OCI-LY3 (cell line): Measurements from ENCODE around the gene WSB2.

ENCODE experiments used
- H2AFZ ChIP-seq: fragments of 200-600, 300-600 bp; shearing (Covaris generic); 2 replicates; pipeline ENCODE4 v1.6.0; 2014; ENCODE audit warnings: antibody characterized with exemption, low read depth, low read length
- H3K27ac ChIP-seq: fragments of 200-600, 300-600 bp; sonication (generic); 2 replicates; pipeline ENCODE4 v1.5.1; 2014; ENCODE audit warnings: mild to moderate bottlenecking, low read length, moderate library complexity, mixed read lengths
- H3K27me3 ChIP-seq: fragments of 200-600, 300-600 bp; sonication (generic); 2 replicates; pipeline ENCODE4 v1.6.1; 2014; ENCODE audit warnings: low read depth, low read length, mixed read lengths
- H3K36me3 ChIP-seq: fragments of 200-600, 300-600 bp; sonication (generic); replicated peaks from 2 replicates; pipeline ENCODE3; 2014; ENCODE audit warnings: low read depth, low read length, mixed read lengths
- H3K4me1 ChIP-seq: fragments of 300-600, 200-600 bp; sonication (generic); 2 replicates; pipeline ENCODE4 v1.6.1; 2014; ENCODE audit warnings: low read length, mixed read lengths
- H3K4me2 ChIP-seq: fragments of 200-600, 300-600 bp; sonication (generic); 2 replicates; pipeline ENCODE4 v1.6.1; 2014; ENCODE audit warnings: low read length, mixed read lengths
- H3K4me3 ChIP-seq: fragments of 300-600, 200-600 bp; sonication (generic); 2 replicates; pipeline ENCODE4 v1.5.1; 2014; ENCODE audit warnings: antibody characterized with exemption, mild to moderate bottlenecking, low read length, moderate library complexity
- H3K79me2 ChIP-seq: fragments of 300-600, 200-600 bp; shearing (Covaris generic); 2 replicates; pipeline ENCODE4 v1.6.1; 2014; ENCODE audit warnings: mild to moderate bottlenecking, low read length, mixed read lengths
- H3K9ac ChIP-seq: fragments of 300-600, 200-600 bp; shearing (Covaris generic); 2 replicates; pipeline ENCODE4 v1.6.0; 2014; ENCODE audit warnings: mild to moderate bottlenecking, low read length, moderate library complexity
- H3K9me3 ChIP-seq: fragments of 200-600, 300-600 bp; shearing (Covaris generic); 2 replicates; pipeline ENCODE4 v1.6.1; 2014; ENCODE audit warnings: low read length, mixed read lengths; ENCODE audit not compliant: insufficient read depth
- H4K20me1 ChIP-seq: fragments of 200-600, 300-600 bp; sonication (generic); 2 replicates; pipeline ENCODE4 v1.6.1; 2016; ENCODE audit warnings: low read length, mixed read lengths; ENCODE audit not compliant: insufficient read depth
- EZH2phosphoT487 ChIP-seq: fragments of 200-600 bp; shearing (Covaris generic); IDR thresholded peaks from 2 replicates; pipeline ENCODE4 v1.6.1; 2018; ENCODE audit warnings: antibody characterized with exemption, mixed run types, low read depth
- TF ChIP-seq, protein P1 (sequence below): fragments of 200-600, 300-600 bp; sonication (generic); IDR thresholded peaks from 2 replicates; pipeline ENCODE4 v1.5.1; 2014; ENCODE audit warnings: antibody characterized with exemption, low read length, low read depth

The WSB2 gene

DNA sequence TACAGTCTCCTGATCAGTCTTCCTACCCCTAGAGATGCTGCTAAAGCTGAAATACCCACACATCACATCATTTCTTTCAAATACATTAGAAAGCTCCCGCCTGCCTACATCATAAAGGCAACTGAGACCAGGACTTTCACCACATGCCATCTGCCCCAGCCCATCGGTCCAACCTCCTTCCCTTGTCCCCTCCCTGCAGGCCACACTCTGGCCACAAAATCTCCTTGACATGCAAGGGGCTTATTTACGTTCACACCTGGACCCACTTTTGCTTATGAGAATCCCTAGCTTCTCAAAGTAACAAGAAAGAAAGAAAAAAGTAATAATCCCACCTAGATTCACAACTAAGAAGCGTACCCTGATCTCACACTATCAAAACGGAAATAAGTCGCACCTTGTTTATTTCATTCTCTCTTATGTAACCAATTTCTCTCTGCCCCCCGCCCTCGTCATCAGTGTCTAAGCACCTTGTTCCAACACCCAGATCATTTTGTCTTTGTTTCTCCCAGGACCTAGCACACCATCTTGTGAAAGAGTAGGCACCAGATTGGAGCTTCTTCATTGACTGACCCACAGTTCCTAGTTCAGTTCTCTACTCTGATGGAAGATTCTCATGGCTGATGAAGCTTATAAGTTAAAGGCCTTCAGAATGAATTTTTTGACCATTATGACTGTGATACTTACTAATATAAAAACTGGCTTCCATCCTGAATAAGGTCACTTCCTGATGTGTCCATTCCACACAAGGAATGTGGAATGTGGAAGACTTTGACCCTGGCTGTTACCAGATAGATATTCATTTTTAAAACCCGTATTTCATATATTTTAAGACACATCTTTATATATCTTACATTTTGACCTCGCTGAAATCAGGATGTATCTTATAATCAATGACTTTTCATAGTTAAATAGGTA, 7.7 kb downstream of the WSB2 start:
- Histone ChIP-seq H3K27me3 (no peaks in the 10 kb centered on the region), H3K27ac (no peak overlapping the region), H3K79me2 (no peaks in the 10 kb centered on the region), H3K36me3 (peaks cover 6% of the 10 kb centered on the region), H3K4me1 (peaks cover 2% of the 10 kb centered on the region; the same call in 1 of the 2 replicates), H3K9me3 (no peaks in the 10 kb centered on the region), H3K4me2 (no peak overlapping the region), H3K4me3 (no peak overlapping the region), H4K20me1 (no peaks in the 10 kb centered on the region), H2AFZ (no peak overlapping the region), H3K9ac (no peak overlapping the region)
- TF ChIP-seq, protein P1, sequence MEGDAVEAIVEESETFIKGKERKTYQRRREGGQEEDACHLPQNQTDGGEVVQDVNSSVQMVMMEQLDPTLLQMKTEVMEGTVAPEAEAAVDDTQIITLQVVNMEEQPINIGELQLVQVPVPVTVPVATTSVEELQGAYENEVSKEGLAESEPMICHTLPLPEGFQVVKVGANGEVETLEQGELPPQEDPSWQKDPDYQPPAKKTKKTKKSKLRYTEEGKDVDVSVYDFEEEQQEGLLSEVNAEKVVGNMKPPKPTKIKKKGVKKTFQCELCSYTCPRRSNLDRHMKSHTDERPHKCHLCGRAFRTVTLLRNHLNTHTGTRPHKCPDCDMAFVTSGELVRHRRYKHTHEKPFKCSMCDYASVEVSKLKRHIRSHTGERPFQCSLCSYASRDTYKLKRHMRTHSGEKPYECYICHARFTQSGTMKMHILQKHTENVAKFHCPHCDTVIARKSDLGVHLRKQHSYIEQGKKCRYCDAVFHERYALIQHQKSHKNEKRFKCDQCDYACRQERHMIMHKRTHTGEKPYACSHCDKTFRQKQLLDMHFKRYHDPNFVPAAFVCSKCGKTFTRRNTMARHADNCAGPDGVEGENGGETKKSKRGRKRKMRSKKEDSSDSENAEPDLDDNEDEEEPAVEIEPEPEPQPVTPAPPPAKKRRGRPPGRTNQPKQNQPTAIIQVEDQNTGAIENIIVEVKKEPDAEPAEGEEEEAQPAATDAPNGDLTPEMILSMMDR, result no peak
- TF ChIP-seq EZH2phosphoT487, result no peak

GRCh38 chr12:118052324-118053070, 8.5 kb downstream of the WSB2 start:
- Histone ChIP-seq H3K36me3 (peaks cover 6% of the 10 kb centered on the region), H3K79me2 (no peaks in the 10 kb centered on the region), H3K9me3 (no peaks in the 10 kb centered on the region), H2AFZ (no peak overlapping the region), H3K4me3 (no peak overlapping the region), H4K20me1 (no peaks in the 10 kb centered on the region), H3K4me1 (peaks cover 2% of the 10 kb centered on the region; the same call in 1 of the 2 replicates), H3K4me2 (no peak overlapping the region), H3K27ac (no peak overlapping the region), H3K9ac (no peak overlapping the region), H3K27me3 (no peaks in the 10 kb centered on the region)
- TF ChIP-seq, protein P1, result no peak
- TF ChIP-seq EZH2phosphoT487, result no peak

DNA sequence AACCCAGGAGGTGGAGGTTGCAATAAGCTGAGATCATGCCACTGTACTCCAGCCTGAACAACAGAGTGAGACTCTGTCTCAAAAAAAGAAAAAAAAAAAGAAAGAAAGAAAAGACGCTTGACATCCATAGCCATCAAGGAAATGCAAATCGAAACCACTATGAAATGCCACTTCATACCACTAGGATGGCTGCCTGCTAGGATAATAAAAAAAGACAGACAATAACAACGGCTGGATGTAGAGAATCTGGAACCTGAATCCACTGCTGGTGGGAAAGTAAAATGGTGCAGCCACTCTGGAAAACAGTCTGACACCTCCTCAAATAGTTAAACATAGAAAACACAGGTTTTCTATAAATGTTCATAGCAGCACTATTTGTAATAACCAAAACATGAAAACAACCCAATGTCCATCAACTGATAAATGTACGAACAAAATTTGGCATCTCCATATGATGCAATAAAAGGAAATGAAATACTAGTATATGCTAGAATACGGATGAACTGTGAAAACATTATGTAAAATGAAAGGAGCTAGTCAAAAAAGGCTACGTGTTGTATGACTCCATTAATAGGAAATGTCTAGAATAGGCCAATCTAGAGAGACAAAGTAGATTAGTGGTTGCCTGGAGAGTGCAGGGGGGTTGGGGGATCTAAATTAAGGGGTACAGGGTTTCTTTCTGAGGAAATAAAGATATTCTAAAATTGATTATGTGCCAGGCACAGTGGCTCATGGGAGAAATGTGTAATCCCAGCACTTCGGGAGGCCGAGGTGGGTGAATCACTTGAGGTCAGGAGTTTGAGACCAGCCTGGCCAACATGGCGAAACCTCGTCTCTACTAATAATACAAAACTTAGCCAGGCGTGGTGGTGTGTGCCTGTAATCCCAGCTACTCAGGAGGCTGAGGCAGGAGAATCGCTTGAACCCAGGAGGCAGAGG, 9.7 kb downstream of the WSB2 start:
- Histone ChIP-seq H3K4me3 (no peak overlapping the region), H3K36me3 (peaks cover 6% of the 10 kb centered on the region), H3K9me3 (no peaks in the 10 kb centered on the region), H4K20me1 (no peaks in the 10 kb centered on the region), H3K79me2 (no peaks in the 10 kb centered on the region), H3K27me3 (no peaks in the 10 kb centered on the region), H3K9ac (no peak overlapping the region), H3K4me1 (peaks cover 2% of the 10 kb centered on the region; the same call in 1 of the 2 replicates), H2AFZ (no peak overlapping the region), H3K4me2 (no peak overlapping the region), H3K27ac (no peak overlapping the region)
- TF ChIP-seq, protein P1, result no peak
- no peak for TF ChIP-seq EZH2phosphoT487
